Measurements from ENCODE around the gene TMEM244.

GRCh38 chr6:129890701-129891100, 29.6 kb upstream of the TMEM244 start:
- TF ChIP-seq CTCF (IDR thresholded peaks at IDR 0.05): no peak
- no peak for TF ChIP-seq POLR2A (IDR thresholded peaks at IDR 0.05)

Data from Peyer's patch (tissue), 4 donors.